ENCODE results near the gene MAP2K5.

MAP2K5 gene

DNA sequence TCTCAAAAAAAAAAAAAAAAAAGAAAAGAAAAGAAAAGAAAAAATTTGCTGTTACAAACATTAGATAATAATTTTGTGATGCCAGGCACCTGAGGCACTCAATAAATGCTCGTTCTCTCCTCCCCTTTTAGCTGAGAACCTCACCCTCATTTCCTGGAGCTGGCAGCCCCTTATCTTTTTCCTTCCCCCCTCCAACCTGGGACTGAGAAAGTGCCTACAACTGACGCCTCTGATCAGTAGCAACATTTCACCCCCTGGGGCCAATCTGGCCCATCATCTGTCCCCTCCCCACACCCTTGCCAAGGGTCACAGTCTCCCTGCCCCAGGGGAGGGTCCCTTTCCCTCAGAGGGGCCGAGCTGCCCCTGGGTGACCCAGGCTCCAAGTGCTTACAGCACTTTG, 309.9 kb downstream of the MAP2K5 start:
- CTCF ChIA-PET, result interaction anchor here (1.6 kb wide), 1 partner anchor 15 kb away, joined by 3 read pairs; no protein-coding TSS in a partner anchor
- TF ChIP-seq ZBTB7A (tag by site-specific recombination; IDR thresholded peaks at IDR 0.05; ENCODE audit: low read depth), result no peak
- TF ChIP-seq ZBTB1 (tag by site-specific recombination; IDR thresholded peaks at IDR 0.05), result no peak
- TF ChIP-seq, protein P1, sequence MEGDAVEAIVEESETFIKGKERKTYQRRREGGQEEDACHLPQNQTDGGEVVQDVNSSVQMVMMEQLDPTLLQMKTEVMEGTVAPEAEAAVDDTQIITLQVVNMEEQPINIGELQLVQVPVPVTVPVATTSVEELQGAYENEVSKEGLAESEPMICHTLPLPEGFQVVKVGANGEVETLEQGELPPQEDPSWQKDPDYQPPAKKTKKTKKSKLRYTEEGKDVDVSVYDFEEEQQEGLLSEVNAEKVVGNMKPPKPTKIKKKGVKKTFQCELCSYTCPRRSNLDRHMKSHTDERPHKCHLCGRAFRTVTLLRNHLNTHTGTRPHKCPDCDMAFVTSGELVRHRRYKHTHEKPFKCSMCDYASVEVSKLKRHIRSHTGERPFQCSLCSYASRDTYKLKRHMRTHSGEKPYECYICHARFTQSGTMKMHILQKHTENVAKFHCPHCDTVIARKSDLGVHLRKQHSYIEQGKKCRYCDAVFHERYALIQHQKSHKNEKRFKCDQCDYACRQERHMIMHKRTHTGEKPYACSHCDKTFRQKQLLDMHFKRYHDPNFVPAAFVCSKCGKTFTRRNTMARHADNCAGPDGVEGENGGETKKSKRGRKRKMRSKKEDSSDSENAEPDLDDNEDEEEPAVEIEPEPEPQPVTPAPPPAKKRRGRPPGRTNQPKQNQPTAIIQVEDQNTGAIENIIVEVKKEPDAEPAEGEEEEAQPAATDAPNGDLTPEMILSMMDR (tag by site-specific recombination; IDR thresholded peaks at IDR 0.05), result no peak
- no peak for TF ChIP-seq ZNF146 (tag by site-specific recombination; IDR thresholded peaks at IDR 0.05)
- no peak for TF ChIP-seq BCL11B (tag by site-specific recombination; IDR thresholded peaks at IDR 0.05; ENCODE audit: low read depth)
- TF ChIP-seq ZXDB (tag by site-specific recombination; IDR thresholded peaks at IDR 0.05), result no peak
- no peak for TF ChIP-seq PRDM1 (tag by site-specific recombination; IDR thresholded peaks at IDR 0.05)
- TF ChIP-seq GLI4 (tag by site-specific recombination; IDR thresholded peaks at IDR 0.05), result no peak
- TF ChIP-seq ZNF221 (tag by site-specific recombination; IDR thresholded peaks at IDR 0.05; ENCODE audit: borderline replicate concordance), result no peak
- TF ChIP-seq, protein P2, sequence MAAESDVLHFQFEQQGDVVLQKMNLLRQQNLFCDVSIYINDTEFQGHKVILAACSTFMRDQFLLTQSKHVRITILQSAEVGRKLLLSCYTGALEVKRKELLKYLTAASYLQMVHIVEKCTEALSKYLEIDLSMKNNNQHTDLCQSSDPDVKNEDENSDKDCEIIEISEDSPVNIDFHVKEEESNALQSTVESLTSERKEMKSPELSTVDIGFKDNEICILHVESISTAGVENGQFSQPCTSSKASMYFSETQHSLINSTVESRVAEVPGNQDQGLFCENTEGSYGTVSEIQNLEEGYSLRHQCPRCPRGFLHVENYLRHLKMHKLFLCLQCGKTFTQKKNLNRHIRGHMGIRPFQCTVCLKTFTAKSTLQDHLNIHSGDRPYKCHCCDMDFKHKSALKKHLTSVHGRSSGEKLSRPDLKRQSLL (tag by site-specific recombination; IDR thresholded peaks at IDR 0.05), result no peak
- TF ChIP-seq ZNF223 (tag by site-specific recombination; IDR thresholded peaks at IDR 0.05), result no peak
- TF ChIP-seq ZNF549 (tag by site-specific recombination; IDR thresholded peaks at IDR 0.05), result no peak
- no peak for TF ChIP-seq RBAK (tag by site-specific recombination; IDR thresholded peaks at IDR 0.05)
- H3K27ac ChIP-seq (ENCODE audit: extremely low read depth, low read depth, low read length), result no peak overlapping the region
- no peaks in the 10 kb centered on the region for H3K36me3 ChIP-seq (ENCODE audit: control insufficient read depth in 2 of 2, insufficient read depth in 1 of 2, low read length in 2 of 2)
- no peak overlapping the region for H3K4me3 ChIP-seq (ENCODE audit: low read depth, low read length)
- H3K4me1 ChIP-seq (ENCODE audit: control insufficient read depth, insufficient read depth, low read length), result no peaks in the 10 kb centered on the region
- POLR2A ChIA-PET, result interaction anchor here (0.6 kb wide), 1 partner anchor 93 kb away, joined by 3 read pairs; no protein-coding TSS in a partner anchor
- H3K9me3 ChIP-seq (ENCODE audit: control insufficient read depth, insufficient read depth, low read depth, low read length), result no peaks in the 10 kb centered on the region; the same call in 1 of the 2 replicates

DNA sequence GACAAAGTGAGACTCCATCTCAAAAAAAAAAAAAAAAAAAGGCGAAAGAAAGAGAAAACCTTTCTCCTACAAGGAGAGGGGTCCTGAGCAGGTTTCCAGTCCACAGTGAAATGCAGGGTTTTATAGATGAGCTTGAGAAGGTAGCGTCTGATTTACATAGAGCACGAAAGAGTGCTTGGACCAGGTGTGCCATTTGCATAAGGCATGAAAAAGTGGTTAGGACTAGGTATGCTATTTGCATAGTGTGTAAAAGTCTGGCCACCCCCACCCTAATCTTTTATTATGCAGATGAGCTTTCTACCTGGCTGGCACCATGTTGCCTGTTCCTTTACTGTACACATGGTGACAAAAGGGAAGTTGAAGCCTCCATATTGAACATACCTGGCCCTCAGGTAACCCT, 311.0 kb downstream of the MAP2K5 start:
- no peak for TF ChIP-seq ZNF629 (tag by site-specific recombination; IDR thresholded peaks at IDR 0.05)
- H3K9me3 ChIP-seq (ENCODE audit: control insufficient read depth, insufficient read depth, low read depth, low read length), result no peaks in the 10 kb centered on the region; the same call in 1 of the 2 replicates
- ChIA-PET POLR2A (interaction anchor here (0.7 kb wide), 1 partner anchor 8 kb away, joined by 4 read pairs; no protein-coding TSS in a partner anchor), CTCF (interaction anchor here (0.6 to 1.9 kb wide), 4 partner anchors 10 to 357 kb away, joined by 3 to 9 read pairs (median 4); no protein-coding TSS in a partner anchor)
- H3K36me3 ChIP-seq (ENCODE audit: control insufficient read depth in 2 of 2, insufficient read depth in 1 of 2, low read length in 2 of 2), result no peaks in the 10 kb centered on the region
- no peak overlapping the region for H3K27ac ChIP-seq (ENCODE audit: extremely low read depth, low read depth, low read length)
- no peak overlapping the region for H3K4me3 ChIP-seq (ENCODE audit: low read depth, low read length)
- no peaks in the 10 kb centered on the region for H3K4me1 ChIP-seq (ENCODE audit: control insufficient read depth, insufficient read depth, low read length)

DNA sequence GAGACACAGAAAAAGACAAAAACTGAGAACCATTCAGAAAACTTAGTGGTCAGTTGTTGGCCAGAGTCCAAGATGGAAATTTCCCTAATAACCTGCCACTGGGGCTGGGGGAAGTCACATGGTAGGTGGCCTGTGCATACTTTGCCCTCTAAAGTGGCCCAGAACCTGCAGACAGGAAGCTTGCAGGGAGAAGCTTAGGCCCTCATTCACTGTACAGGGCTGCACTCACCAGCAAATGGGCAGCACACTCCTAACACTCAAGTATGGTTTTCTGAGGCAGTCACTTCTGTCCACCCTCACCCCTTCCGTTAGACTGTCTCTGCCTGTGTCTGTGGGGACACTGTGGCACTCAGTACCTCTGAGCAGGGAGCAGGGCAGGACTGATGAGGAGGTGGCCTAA, 311.9 kb downstream of the MAP2K5 start:
- Histone ChIP-seq H3K9me3 (ENCODE audit: control insufficient read depth, insufficient read depth, low read depth, low read length) (no peaks in the 10 kb centered on the region; the same call in 1 of the 2 replicates), H3K36me3 (ENCODE audit: control insufficient read depth in 2 of 2, insufficient read depth in 1 of 2, low read length in 2 of 2) (no peaks in the 10 kb centered on the region), H3K27ac (ENCODE audit: extremely low read depth, low read depth, low read length) (no peak overlapping the region), H3K4me1 (ENCODE audit: control insufficient read depth, insufficient read depth, low read length) (no peaks in the 10 kb centered on the region), H3K4me3 (ENCODE audit: low read depth, low read length) (no peak overlapping the region)
- ChIA-PET POLR2A (no interaction called here), CTCF (interaction anchor here (1.9 kb wide), 1 partner anchor 9 kb away, joined by 9 read pairs; no protein-coding TSS in a partner anchor)
- TF ChIP-seq ZNF19 (tag by site-specific recombination; IDR thresholded peaks at IDR 0.05; ENCODE audit: low read depth) (no peak), ZNF184 (tag by site-specific recombination; IDR thresholded peaks at IDR 0.05) (no peak), KLF10 (tag by site-specific recombination; IDR thresholded peaks at IDR 0.05) (no peak), ZNF274 (IDR thresholded peaks at IDR 0.05; ENCODE audit: low read length) (no peak), ZNF274 (tag by site-specific recombination; IDR thresholded peaks at IDR 0.05; ENCODE audit: borderline replicate concordance) (no peak), ZNF138 (tag by site-specific recombination; IDR thresholded peaks at IDR 0.05; ENCODE audit: borderline replicate concordance) (no peak), ZNF585B (tag by site-specific recombination; IDR thresholded peaks at IDR 0.05) (no peak), ZNF654 (tag by site-specific recombination; IDR thresholded peaks at IDR 0.05; ENCODE audit: low read depth) (no peak), SALL2 (tag by site-specific recombination; IDR thresholded peaks at IDR 0.05; ENCODE audit: borderline replicate concordance) (no peak)
- TF ChIP-seq, protein P3, sequence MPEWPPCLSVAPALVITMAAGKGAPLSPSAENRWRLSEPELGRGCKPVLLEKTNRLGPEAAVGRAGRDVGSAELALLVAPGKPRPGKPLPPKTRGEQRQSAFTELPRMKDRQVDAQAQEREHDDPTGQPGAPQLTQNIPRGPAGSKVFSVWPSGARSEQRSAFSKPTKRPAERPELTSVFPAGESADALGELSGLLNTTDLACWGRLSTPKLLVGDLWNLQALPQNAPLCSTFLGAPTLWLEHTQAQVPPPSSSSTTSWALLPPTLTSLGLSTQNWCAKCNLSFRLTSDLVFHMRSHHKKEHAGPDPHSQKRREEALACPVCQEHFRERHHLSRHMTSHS (tag by site-specific recombination; IDR thresholded peaks at IDR 0.05), result no peak
- TF ChIP-seq, protein P4, sequence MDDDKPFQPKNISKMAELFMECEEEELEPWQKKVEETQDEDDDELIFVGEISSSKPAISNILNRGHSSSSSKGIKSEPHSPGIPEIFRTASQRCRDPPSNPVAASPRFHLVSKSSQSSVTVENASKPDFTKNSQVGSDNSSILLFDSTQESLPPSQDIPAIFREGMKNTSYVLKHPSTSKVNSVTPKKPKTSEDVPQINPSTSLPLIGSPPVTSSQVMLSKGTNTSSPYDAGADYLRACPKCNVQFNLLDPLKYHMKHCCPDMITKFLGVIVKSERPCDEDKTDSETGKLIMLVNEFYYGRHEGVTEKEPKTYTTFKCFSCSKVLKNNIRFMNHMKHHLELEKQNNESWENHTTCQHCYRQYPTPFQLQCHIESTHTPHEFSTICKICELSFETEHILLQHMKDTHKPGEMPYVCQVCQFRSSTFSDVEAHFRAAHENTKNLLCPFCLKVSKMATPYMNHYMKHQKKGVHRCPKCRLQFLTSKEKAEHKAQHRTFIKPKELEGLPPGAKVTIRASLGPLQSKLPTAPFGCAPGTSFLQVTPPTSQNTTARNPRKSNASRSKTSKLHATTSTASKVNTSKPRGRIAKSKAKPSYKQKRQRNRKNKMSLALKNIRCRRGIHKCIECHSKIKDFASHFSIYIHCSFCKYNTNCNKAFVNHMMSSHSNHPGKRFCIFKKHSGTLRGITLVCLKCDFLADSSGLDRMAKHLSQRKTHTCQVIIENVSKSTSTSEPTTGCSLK (tag by site-specific recombination; IDR thresholded peaks at IDR 0.05), result no peak
- TF ChIP-seq, protein P5, sequence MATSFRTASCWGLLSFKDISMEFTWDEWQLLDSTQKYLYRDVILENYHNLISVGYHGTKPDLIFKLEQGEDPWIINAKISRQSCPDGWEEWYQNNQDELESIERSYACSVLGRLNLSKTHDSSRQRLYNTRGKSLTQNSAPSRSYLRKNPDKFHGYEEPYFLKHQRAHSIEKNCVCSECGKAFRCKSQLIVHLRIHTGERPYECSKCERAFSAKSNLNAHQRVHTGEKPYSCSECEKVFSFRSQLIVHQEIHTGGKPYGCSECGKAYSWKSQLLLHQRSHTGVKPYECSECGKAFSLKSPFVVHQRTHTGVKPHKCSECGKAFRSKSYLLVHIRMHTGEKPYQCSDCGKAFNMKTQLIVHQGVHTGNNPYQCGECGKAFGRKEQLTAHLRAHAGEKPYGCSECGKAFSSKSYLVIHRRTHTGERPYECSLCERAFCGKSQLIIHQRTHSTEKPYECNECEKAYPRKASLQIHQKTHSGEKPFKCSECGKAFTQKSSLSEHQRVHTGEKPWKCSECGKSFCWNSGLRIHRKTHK (tag by site-specific recombination; IDR thresholded peaks at IDR 0.05), result no peak
